ENCODE measurements around the gene ELOVL6. TPM values are rescaled to one million over a fixed set of nuclear protein-coding genes. Genes with fewer than 3 reads are reported as not detected.
A peak's percentile ranks its signal among the peaks of the same experiment; 100 is the strongest.

Gene ELOVL6
- total and polyA plus RNA-seq, 10 of the 15 experiments (the other 5 are each of a cell fraction or from before 2014, with no cell fraction given) = 3.9 to 33.5 (median 8.1) TPM

DNA sequence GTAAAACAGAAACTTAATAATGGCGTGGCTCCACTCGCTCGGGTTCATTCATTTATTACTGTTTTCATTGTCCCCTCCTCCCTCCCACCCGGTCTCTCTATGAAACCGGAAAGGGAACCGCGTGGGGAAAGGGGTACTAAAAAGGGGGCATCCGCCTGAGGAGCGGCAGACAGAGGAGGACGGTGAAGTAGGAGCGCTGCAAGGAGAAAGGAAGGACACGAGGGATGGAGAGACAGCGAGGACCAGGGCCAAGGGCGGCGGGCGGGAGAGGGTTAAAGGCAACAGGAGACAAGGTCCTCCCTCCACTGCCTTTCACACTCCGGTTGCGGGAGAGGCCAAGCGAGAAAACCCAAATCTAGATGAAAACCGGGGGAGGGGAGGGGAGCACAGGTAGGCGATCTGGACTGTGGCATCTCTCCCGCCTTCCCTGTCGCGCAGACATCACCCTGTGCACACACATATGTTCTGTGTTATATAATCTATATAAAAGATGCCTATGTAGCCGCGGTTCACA, 829 bp downstream of the ELOVL6 start (continued):
- TF ChIP-seq, protein P1, sequence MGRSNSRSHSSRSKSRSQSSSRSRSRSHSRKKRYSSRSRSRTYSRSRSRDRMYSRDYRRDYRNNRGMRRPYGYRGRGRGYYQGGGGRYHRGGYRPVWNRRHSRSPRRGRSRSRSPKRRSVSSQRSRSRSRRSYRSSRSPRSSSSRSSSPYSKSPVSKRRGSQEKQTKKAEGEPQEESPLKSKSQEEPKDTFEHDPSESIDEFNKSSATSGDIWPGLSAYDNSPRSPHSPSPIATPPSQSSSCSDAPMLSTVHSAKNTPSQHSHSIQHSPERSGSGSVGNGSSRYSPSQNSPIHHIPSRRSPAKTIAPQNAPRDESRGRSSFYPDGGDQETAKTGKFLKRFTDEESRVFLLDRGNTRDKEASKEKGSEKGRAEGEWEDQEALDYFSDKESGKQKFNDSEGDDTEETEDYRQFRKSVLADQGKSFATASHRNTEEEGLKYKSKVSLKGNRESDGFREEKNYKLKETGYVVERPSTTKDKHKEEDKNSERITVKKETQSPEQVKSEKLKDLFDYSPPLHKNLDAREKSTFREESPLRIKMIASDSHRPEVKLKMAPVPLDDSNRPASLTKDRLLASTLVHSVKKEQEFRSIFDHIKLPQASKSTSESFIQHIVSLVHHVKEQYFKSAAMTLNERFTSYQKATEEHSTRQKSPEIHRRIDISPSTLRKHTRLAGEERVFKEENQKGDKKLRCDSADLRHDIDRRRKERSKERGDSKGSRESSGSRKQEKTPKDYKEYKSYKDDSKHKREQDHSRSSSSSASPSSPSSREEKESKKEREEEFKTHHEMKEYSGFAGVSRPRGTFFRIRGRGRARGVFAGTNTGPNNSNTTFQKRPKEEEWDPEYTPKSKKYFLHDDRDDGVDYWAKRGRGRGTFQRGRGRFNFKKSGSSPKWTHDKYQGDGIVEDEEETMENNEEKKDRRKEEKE (IDR thresholded peaks at IDR 0.05) = no peak
- no peak for TF ChIP-seq ZSCAN29 (IDR thresholded peaks at IDR 0.05)
- TF ChIP-seq, protein P2, sequence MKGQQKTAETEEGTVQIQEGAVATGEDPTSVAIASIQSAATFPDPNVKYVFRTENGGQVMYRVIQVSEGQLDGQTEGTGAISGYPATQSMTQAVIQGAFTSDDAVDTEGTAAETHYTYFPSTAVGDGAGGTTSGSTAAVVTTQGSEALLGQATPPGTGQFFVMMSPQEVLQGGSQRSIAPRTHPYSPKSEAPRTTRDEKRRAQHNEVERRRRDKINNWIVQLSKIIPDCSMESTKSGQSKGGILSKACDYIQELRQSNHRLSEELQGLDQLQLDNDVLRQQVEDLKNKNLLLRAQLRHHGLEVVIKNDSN (IDR thresholded peaks at IDR 0.05; ENCODE audit: borderline replicate concordance, extremely low read length, insufficient read depth, low read depth, low read length) = no peak
- no peak for TF ChIP-seq CHD2 (IDR thresholded peaks at IDR 0.05; ENCODE audit: borderline replicate concordance, low read depth, low read length)
- TF ChIP-seq IKZF1 (conservative IDR thresholded peaks at IDR 0.05) = peak; percentile 51
- no peak for TF ChIP-seq HCFC1 (IDR thresholded peaks at IDR 0.05; ENCODE audit: low read length)
- no peak for TF ChIP-seq TCF12 (IDR thresholded peaks at IDR 0.05; ENCODE audit: low read depth, low read length)
- no peak for TF ChIP-seq PAX8 (IDR thresholded peaks at IDR 0.05)
- TF ChIP-seq, protein P3, sequence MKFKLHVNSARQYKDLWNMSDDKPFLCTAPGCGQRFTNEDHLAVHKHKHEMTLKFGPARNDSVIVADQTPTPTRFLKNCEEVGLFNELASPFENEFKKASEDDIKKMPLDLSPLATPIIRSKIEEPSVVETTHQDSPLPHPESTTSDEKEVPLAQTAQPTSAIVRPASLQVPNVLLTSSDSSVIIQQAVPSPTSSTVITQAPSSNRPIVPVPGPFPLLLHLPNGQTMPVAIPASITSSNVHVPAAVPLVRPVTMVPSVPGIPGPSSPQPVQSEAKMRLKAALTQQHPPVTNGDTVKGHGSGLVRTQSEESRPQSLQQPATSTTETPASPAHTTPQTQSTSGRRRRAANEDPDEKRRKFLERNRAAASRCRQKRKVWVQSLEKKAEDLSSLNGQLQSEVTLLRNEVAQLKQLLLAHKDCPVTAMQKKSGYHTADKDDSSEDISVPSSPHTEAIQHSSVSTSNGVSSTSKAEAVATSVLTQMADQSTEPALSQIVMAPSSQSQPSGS (IDR thresholded peaks at IDR 0.05; ENCODE audit: low read length) = no peak
- TF ChIP-seq FOS (IDR thresholded peaks at IDR 0.05; ENCODE audit: borderline replicate concordance, extremely low read depth, insufficient read length) = no peak
- no peak for TF ChIP-seq EZH2 (IDR thresholded peaks at IDR 0.05; ENCODE audit: borderline replicate concordance, control insufficient read depth, low read depth, low read length)
- 0 out of 2 replicates have a peak, but pooled peaks have one; percentile 37 for TF ChIP-seq RB1 (IDR thresholded peaks at IDR 0.05; ENCODE audit: borderline replicate concordance)
- TF ChIP-seq DPF2 (IDR thresholded peaks at IDR 0.05) = no peak
- 0 out of 2 replicates have a peak, but pooled peaks have one; percentile 16 for TF ChIP-seq CREM (IDR thresholded peaks at IDR 0.05; ENCODE audit: low read depth)
- no peak for TF ChIP-seq CHD1 (IDR thresholded peaks at IDR 0.05; ENCODE audit: low read depth, low read length)
- no peak for TF ChIP-seq SMARCA5 (IDR thresholded peaks at IDR 0.05)
- 0 out of 4 replicates have a peak, but pooled peaks of 1 of the 2 experiments have one; percentile 12 for TF ChIP-seq SRF (IDR thresholded peaks at IDR 0.05; ENCODE audit: low read depth in 2 of 2, low read length in 2 of 2)
- no peak for TF ChIP-seq NRF1 (conservative IDR thresholded peaks at IDR 0.05; ENCODE audit: low read depth, low read length)
- TF ChIP-seq CEBPB (IDR thresholded peaks at IDR 0.05; ENCODE audit: borderline replicate concordance in 1 of 2, low read depth in 2 of 2, low read length in 2 of 2) = no peak
- TF ChIP-seq MLLT1 (IDR thresholded peaks at IDR 0.05) = 0 out of 2 replicates have a peak, but pooled peaks have one; percentile 57
- TF ChIP-seq HDAC2 (IDR thresholded peaks at IDR 0.05) = no peak
- no peak for TF ChIP-seq TARDBP (IDR thresholded peaks at IDR 0.05; ENCODE audit: borderline replicate concordance)
- no peak for TF ChIP-seq WRNIP1 (IDR thresholded peaks at IDR 0.05; ENCODE audit: borderline replicate concordance, low read depth, low read length)
